Measurements from ENCODE around the gene MCF2L.

MCF2L gene

DNA sequence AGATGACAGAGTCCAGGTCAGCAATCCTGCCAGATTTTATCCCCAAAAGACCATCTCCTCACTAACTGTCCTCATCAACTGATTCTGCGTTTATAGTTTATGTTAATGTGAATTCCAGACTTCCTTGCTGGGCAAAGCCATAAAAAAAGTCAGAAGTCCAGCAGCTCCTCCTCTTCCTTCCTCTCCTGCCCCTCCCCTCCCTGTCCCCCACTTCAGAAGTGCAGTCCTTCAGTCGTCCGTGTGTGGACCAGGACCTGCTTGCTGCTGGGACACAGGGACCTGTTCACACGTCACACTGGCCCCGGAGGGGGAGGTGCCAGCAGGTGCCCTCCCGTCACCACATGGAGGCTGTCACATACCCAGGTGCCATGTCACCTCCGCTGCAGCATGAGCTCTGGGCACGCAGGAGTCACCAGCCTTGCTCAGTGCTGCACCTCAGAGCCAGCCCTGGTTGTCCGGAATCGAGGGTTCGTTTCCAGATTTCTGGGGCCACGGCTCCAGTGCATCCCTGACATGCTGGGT, 4.0 kb upstream of the MCF2L start:
- Histone ChIP-seq H3K36me3 (no peaks in the 10 kb centered on the region), H3K27me3 (peaks cover 18% of the 10 kb centered on the region), H3K4me3 (ENCODE audit: low read depth, low read length) (no peak overlapping the region), H3K4me1 (no peaks in the 10 kb centered on the region), H3K9me3 (no peaks in the 10 kb centered on the region)
- no peak for DNase-seq
- TF ChIP-seq CTCF (IDR thresholded peaks at IDR 0.05; ENCODE audit: low read depth, low read length), result no peak

- TF ChIP-seq CTCF (IDR thresholded peaks at IDR 0.05; ENCODE audit: low read depth, low read length), result no peak
- Histone ChIP-seq H3K9me3 (no peaks in the 10 kb centered on the region), H3K36me3 (no peaks in the 10 kb centered on the region), H3K4me1 (no peaks in the 10 kb centered on the region), H3K4me3 (ENCODE audit: low read depth, low read length) (no peak overlapping the region), H3K27me3 (peaks cover 24% of the 10 kb centered on the region)
- no peak for DNase-seq
Measured at GRCh38 chr13:112965573-112966115, 3.4 kb upstream of the MCF2L start.

- TF ChIP-seq CTCF (IDR thresholded peaks at IDR 0.05; ENCODE audit: low read depth, low read length), result no peak
- H3K9me3 ChIP-seq, result no peaks in the 10 kb centered on the region
- peaks cover 33% of the 10 kb centered on the region for H3K27me3 ChIP-seq
- no peak for DNase-seq
- no peaks in the 10 kb centered on the region for H3K4me1 ChIP-seq
- H3K4me3 ChIP-seq (ENCODE audit: low read depth, low read length), result no peak overlapping the region
- no peaks in the 10 kb centered on the region for H3K36me3 ChIP-seq
Measured at GRCh38 chr13:112966776-112967175, 2.2 kb upstream of the MCF2L start.

GRCh38 chr13:112967686-112968379, 1.2 kb upstream of the MCF2L start:
- Histone ChIP-seq H3K4me3 (ENCODE audit: low read depth, low read length) (no peak overlapping the region; the same call in 1 of the 2 replicates), H3K36me3 (no peaks in the 10 kb centered on the region), H3K4me1 (no peaks in the 10 kb centered on the region), H3K27me3 (peaks cover 33% of the 10 kb centered on the region), H3K9me3 (no peaks in the 10 kb centered on the region)
- no peak for DNase-seq
- TF ChIP-seq CTCF (IDR thresholded peaks at IDR 0.05; ENCODE audit: low read depth, low read length), result no peak

DNA sequence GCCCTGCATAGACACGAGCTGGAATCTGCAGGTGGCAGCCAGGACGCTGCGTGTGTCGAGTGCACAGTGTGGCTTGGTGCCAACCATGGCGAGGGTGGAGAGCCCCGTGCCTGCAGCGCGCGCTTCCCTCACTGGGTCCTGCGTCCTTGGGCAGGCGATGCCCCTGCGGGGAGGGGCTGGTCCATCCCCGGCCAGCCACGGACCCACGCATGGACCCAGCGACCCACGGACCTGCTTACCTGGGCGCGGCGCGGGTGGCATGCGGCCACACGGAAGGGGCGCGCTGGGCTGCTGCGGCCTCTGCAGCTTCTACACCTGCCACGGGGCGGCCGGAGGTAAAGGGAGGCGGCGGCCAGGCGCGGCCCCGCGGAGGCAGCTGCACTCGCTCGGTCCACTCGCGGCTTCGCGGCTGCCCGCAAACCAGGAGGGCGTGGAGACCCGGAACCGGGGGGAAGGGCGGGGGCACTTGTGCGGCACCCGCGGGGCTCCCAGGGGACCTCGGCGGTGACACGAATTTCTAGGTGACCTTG, 569 bp upstream of the MCF2L start:
- no peaks in the 10 kb centered on the region for H3K4me1 ChIP-seq
- TF ChIP-seq CTCF (IDR thresholded peaks at IDR 0.05; ENCODE audit: low read depth, low read length), result no peak
- peak overlapping the region; percentile 60 for H3K4me3 ChIP-seq (ENCODE audit: low read depth, low read length)
- peaks cover 33% of the 10 kb centered on the region for H3K27me3 ChIP-seq
- no peaks in the 10 kb centered on the region for H3K9me3 ChIP-seq
- no peak for DNase-seq
- no peaks in the 10 kb centered on the region for H3K36me3 ChIP-seq
